GM12878 (cell line): ENCODE data around the gene FAM83D. TPM values are rescaled to one million over a fixed set of nuclear protein-coding genes. Genes with fewer than 3 reads are reported as not detected.

Experiments
- EGR1 ChIP-seq, 2 experiments: IDR thresholded peaks; 1 replicate in 1 of 2; 2 replicates in 1 of 2; pipeline ENCODE4 v1.6.1; 2011 to 2012; ENCODE audit warnings: low read depth in 2 of 2, low read length in 2 of 2, borderline replicate concordance in 1 of 2, mild to moderate bottlenecking in 1 of 2, moderate library complexity in 1 of 2
- GABPA ChIP-seq: IDR thresholded peaks from 2 replicates; pipeline ENCODE4 v1.6.1; 2014; ENCODE audit warnings: antibody characterized with exemption, low read depth, mild to moderate bottlenecking, inconsistent platforms
- KLF5 ChIP-seq: fragments of 450-650 bp; IDR thresholded peaks from 2 replicates; pipeline ENCODE4 v1.6.1; 2014; ENCODE audit warnings: mild to moderate bottlenecking; ENCODE audit not compliant: partially characterized antibody
- PAX8 ChIP-seq: fragments of 450-650 bp; IDR thresholded peaks from 2 replicates; pipeline ENCODE4 v1.6.1; 2017; ENCODE audit warnings: mild to moderate bottlenecking, moderate library complexity
- STAT3 ChIP-seq: IDR thresholded peaks from 2 replicates; pipeline ENCODE4 v1.6.1; 2011; ENCODE audit warnings: low read depth, low read length, improper control_type of control experiment
- polyA plus RNA-seq, 11 experiments: library from polyadenylated mRNA; depleted of rRNA in 4 of 11; unstranded in 6 of 11; stranded (reverse) in 5 of 11; fragments of >200 nt; fragmentation: Nextera tagmentation in 4 of 11; fragmentation: Illumina TruSeq in 1 of 11; extraction: Ambion mirVana in 4 of 11; extraction: Trizol in 1 of 11; gene quantifications; 1 replicate in 1 of 11; 2 replicates in 10 of 11; pipeline versions ENCODE4 v1.2.1 to v1.2.3, GENCODE V29; 2011 to 2016; ENCODE audit warnings: inconsistent platforms in 2 of 11, missing spikeins in 2 of 11, low read depth in 1 of 11
- total RNA-seq, 4 experiments: library from RNA; depleted of rRNA in 3 of 4; stranded (reverse); fragments of >200 nt in 3 of 4; fragmentation: Illumina TruSeq in 1 of 4; extraction: Trizol in 1 of 4; gene quantifications; 2 replicates each; pipeline versions ENCODE4 v1.2.1 to v1.2.3, GENCODE V29; 2013 to 2021
- TF ChIP-seq, protein P1 (sequence below): fragments of 450-650 bp; IDR thresholded peaks from 2 replicates; pipeline ENCODE4 v1.6.1; 2017; ENCODE audit warnings: mild to moderate bottlenecking
- TF ChIP-seq, protein P2 (sequence below): IDR thresholded peaks from 2 replicates; pipeline ENCODE4 v1.6.1; 2011; ENCODE audit warnings: borderline replicate concordance, low read depth, mild to moderate bottlenecking, moderate library complexity, mixed read lengths, low read length; ENCODE audit not compliant: insufficient read depth; ENCODE audit errors: extremely low read length
- TF ChIP-seq, protein P3 (sequence below): fragments of 150-350 bp; IDR thresholded peaks from 2 replicates; pipeline ENCODE4 v1.6.1; 2014; ENCODE audit warnings: mild to moderate bottlenecking, low read depth, low read length

The FAM83D gene
- total and polyA plus RNA-seq, 10 of the 15 experiments (the other 5 are each of a cell fraction or from before 2014, with no cell fraction given) = 4.5 to 34.8 (median 19.2) TPM

DNA sequence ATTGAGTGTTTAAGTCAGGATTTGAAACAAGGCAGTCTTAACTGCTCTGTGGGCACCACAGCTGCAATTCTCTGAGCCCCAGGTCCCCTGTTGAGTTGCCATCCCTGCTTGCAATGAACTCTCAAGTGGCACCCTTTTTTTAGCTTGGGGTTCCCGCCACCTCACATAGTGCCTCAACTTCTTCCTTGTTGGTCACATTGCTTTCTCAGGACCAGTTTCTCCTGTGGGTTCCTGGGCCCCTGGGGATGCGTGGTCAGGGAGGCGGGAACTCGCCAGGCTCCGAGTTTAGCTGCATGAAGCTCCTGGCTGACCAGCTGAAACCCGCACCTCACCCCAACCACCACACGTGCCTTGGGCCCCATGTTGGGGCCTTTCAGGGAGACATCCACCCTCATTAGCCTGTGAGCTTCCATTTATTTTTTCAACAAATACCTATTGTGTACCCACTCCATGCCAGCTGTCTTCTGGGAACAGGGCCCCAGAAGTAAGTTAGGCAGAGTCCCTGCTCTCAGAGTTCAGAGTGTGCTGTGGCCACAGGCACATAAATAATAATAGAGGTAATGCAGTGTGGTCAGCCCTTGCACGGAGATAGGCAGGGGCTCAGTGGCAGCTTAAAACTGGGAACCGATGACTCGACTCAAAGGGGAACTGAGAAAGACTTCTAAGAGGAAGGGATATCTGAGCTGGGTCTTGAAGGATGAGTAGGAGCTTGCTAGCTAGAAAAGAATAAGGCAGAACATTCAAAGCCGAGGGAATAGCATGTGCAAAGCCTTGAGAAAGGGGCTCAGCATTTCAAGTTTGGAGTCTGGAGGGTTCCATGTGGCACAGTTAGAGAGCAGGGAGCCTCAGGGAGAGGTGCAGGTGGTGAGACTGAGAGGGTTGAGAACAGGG lies 33.9 kb upstream of the FAM83D start (continued):
- TF ChIP-seq GABPA (no peak), KLF5 (no peak), PAX8 (no peak), EGR1 (IDR thresholded peaks at IDR 0.05; ENCODE audit: borderline replicate concordance in 1 of 2, low read depth in 2 of 2, low read length in 2 of 2) (no peak), STAT3 (peak; percentile 68; the same call in 1 of the 2 replicates)
- TF ChIP-seq, protein P1, sequence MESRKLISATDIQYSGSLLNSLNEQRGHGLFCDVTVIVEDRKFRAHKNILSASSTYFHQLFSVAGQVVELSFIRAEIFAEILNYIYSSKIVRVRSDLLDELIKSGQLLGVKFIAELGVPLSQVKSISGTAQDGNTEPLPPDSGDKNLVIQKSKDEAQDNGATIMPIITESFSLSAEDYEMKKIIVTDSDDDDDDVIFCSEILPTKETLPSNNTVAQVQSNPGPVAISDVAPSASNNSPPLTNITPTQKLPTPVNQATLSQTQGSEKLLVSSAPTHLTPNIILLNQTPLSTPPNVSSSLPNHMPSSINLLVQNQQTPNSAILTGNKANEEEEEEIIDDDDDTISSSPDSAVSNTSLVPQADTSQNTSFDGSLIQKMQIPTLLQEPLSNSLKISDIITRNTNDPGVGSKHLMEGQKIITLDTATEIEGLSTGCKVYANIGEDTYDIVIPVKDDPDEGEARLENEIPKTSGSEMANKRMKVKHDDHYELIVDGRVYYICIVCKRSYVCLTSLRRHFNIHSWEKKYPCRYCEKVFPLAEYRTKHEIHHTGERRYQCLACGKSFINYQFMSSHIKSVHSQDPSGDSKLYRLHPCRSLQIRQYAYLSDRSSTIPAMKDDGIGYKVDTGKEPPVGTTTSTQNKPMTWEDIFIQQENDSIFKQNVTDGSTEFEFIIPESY = no peak
- TF ChIP-seq, protein P2, sequence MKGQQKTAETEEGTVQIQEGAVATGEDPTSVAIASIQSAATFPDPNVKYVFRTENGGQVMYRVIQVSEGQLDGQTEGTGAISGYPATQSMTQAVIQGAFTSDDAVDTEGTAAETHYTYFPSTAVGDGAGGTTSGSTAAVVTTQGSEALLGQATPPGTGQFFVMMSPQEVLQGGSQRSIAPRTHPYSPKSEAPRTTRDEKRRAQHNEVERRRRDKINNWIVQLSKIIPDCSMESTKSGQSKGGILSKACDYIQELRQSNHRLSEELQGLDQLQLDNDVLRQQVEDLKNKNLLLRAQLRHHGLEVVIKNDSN = no peak
- TF ChIP-seq, protein P3, sequence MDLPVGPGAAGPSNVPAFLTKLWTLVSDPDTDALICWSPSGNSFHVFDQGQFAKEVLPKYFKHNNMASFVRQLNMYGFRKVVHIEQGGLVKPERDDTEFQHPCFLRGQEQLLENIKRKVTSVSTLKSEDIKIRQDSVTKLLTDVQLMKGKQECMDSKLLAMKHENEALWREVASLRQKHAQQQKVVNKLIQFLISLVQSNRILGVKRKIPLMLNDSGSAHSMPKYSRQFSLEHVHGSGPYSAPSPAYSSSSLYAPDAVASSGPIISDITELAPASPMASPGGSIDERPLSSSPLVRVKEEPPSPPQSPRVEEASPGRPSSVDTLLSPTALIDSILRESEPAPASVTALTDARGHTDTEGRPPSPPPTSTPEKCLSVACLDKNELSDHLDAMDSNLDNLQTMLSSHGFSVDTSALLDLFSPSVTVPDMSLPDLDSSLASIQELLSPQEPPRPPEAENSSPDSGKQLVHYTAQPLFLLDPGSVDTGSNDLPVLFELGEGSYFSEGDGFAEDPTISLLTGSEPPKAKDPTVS = no peak; the same call in 1 of the 2 replicates
- TF ChIP-seq, all 136 proteins: peak for 50
